ENCODE measurements around the gene MRPL1. TPM values are rescaled to one million over a fixed set of nuclear protein-coding genes. Genes with fewer than 3 reads are reported as not detected.

The MRPL1 gene
- total and polyA plus RNA-seq, 9 of the 15 experiments (the other 6 are each of a cell fraction or from before 2014, with no cell fraction given), result 38.4 to 75.7 (median 63.7) TPM

GRCh38 chr4:77927991-77928925 lies 65.6 kb downstream of the MRPL1 start (continued):
- TF ChIP-seq, protein P1, sequence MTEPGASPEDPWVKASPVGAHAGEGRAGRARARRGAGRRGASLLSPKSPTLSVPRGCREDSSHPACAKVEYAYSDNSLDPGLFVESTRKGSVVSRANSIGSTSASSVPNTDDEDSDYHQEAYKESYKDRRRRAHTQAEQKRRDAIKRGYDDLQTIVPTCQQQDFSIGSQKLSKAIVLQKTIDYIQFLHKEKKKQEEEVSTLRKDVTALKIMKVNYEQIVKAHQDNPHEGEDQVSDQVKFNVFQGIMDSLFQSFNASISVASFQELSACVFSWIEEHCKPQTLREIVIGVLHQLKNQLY (CRISPR knock-in tag; conservative IDR thresholded peaks at IDR 0.05), result no peak
- TF ChIP-seq TRIM25 (IDR thresholded peaks at IDR 0.05; ENCODE audit: borderline replicate concordance) (no peak), PRMT5 (CRISPR knock-in tag; IDR thresholded peaks at IDR 0.05) (no peak), RBM34 (IDR thresholded peaks at IDR 0.05; ENCODE audit: borderline replicate concordance, insufficient read depth, low read length) (no peak), ARHGAP35 (IDR thresholded peaks at IDR 0.05; ENCODE audit: partially characterized antibody) (no peak), MXI1 (IDR thresholded peaks at IDR 0.05; ENCODE audit: low read depth, low read length) (no peak)

DNA sequence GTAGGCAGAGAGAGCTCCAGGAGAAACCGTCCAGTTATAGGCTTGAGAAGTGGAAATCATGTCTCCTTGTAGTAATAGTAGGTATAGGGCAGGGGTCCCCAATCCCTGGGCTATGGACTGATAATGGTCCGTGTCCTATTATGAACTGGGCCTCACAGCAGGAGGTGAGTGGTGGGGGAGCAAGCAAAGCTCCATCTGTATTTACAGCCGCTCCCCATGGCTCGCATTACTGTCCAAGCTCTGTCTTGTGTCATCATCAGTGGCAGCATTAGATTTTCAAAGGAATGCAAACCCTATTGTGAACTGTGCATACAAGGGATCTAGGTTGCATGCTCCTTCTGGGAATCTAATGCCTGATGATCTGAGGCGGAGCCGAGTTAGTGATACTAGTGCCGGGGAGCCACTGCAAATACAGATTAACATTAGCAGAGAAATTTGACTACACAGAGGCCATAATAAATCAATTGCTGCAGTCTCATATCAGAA lies 67.6 kb downstream of the MRPL1 start:
- Histone ChIP-seq H3K36me3 (ENCODE audit: control insufficient read depth, insufficient read depth, low read length) (peaks cover 14% of the 10 kb centered on the region; the same call in 2 of the 3 replicates), H3K27ac (ENCODE audit: extremely low read depth, low read depth, low read length) (no peak overlapping the region), H2AFZ (ENCODE audit: low read depth, low read length) (no peak overlapping the region), H3K4me1 (replicated peaks in 1 of 2; ENCODE audit: control insufficient read depth in 2 of 2, insufficient read depth in 2 of 2, low read length in 2 of 2) (no peaks in the 10 kb centered on the region), H3K9ac (ENCODE audit: insufficient read depth in 1 of 2, low read depth in 2 of 2, low read length in 2 of 2) (no peak overlapping the region), H3K4me3 (no peak overlapping the region), H3K79me2 (ENCODE audit: control insufficient read depth, insufficient read depth, low read length) (no peaks in the 10 kb centered on the region), H3K9me1 (ENCODE audit: control insufficient read depth, insufficient read depth, low read length) (no peaks in the 10 kb centered on the region), H4K20me1 (replicated peaks; ENCODE audit: control insufficient read depth, insufficient read depth, low read length) (no peaks in the 10 kb centered on the region), H3K4me2 (ENCODE audit: insufficient read depth, low read length) (no peak overlapping the region), H3K9me3 (replicated peaks; ENCODE audit: control insufficient read depth, insufficient read depth, low read depth, low read length) (no peaks in the 10 kb centered on the region), H3K27me3 (ENCODE audit: control insufficient read depth in 2 of 2, insufficient read depth in 2 of 2, low read length in 2 of 2) (no peaks in the 10 kb centered on the region)
- intact Hi-C loops (cut with micrococcal nuclease), result no loop called here
- in situ Hi-C loops (cut with MboI), result no loop called here
- POLR2A ChIA-PET, result interaction anchor here (0.7 kb wide), 1 partner anchor 68 kb away, joined by 3 read pairs; the partner anchor contains the start of gene MRPL1
- no peak for TF ChIP-seq ZNF143 (CRISPR knock-in tag; IDR thresholded peaks at IDR 0.05)
- no peak for TF ChIP-seq ZNF449 (CRISPR knock-in tag; IDR thresholded peaks at IDR 0.05)
- TF ChIP-seq MTA2 (IDR thresholded peaks at IDR 0.05; ENCODE audit: low read depth), result no peak
- no peak for TF ChIP-seq RHOXF2B (CRISPR knock-in tag; conservative IDR thresholded peaks at IDR 0.05)
- no peak for TF ChIP-seq SREBF2 (CRISPR knock-in tag; IDR thresholded peaks at IDR 0.05)
- no peak for TF ChIP-seq PPARD (CRISPR knock-in tag; IDR thresholded peaks at IDR 0.05)
- TF ChIP-seq, protein P2, sequence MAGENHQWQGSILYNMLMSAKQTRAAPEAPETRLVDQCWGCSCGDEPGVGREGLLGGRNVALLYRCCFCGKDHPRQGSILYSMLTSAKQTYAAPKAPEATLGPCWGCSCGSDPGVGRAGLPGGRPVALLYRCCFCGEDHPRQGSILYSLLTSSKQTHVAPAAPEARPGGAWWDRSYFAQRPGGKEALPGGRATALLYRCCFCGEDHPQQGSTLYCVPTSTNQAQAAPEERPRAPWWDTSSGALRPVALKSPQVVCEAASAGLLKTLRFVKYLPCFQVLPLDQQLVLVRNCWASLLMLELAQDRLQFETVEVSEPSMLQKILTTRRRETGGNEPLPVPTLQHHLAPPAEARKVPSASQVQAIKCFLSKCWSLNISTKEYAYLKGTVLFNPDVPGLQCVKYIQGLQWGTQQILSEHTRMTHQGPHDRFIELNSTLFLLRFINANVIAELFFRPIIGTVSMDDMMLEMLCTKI (IDR thresholded peaks at IDR 0.05; ENCODE audit: partially characterized antibody), result no peak
- no peak for TF ChIP-seq XRCC5 (IDR thresholded peaks at IDR 0.05; ENCODE audit: low read depth, low read length)
- no peak for TF ChIP-seq U2AF1 (optimal IDR thresholded peaks at IDR 0.05; ENCODE audit: low read depth, low read length)
- DNase-seq (ENCODE audit: extremely low read depth in 1 of 4, low spot score in 3 of 4) (no peak), FAIRE-seq (no peak), ATAC-seq (no peak)
- CTCF ChIA-PET (ENCODE audit: low intra/inter-chr PET ratio), result no interaction called here
- BruUV-seq (replicated peaks), result no TSS peak
- WGBS (ENCODE audit: insufficient coverage, low coverage, missing lambda C conversion rate), result 88% methylated on average over 7 of the region's 7 CpGs

Data from K562 (cell line).